Stimulated activated CD4-positive, alpha-beta T cell treated with anti-CD3 and anti-CD28 coated beads, Interleukin-2, amount 100 ng/mL, for 4 hours (primary cell): ENCODE data around the gene ADAMTS14.
"Not testable (repeated sequence)": the region's sequence is repeated elsewhere in the genome, so short reads cannot be mapped to it uniquely, and the experiment has no call there.

Experiments
- DNase-seq: peaks from one replicate; pipeline ENCODE4 v3.0.0-alpha.2; 2020; ENCODE audit warnings: low read depth

Gene ADAMTS14, protein sequence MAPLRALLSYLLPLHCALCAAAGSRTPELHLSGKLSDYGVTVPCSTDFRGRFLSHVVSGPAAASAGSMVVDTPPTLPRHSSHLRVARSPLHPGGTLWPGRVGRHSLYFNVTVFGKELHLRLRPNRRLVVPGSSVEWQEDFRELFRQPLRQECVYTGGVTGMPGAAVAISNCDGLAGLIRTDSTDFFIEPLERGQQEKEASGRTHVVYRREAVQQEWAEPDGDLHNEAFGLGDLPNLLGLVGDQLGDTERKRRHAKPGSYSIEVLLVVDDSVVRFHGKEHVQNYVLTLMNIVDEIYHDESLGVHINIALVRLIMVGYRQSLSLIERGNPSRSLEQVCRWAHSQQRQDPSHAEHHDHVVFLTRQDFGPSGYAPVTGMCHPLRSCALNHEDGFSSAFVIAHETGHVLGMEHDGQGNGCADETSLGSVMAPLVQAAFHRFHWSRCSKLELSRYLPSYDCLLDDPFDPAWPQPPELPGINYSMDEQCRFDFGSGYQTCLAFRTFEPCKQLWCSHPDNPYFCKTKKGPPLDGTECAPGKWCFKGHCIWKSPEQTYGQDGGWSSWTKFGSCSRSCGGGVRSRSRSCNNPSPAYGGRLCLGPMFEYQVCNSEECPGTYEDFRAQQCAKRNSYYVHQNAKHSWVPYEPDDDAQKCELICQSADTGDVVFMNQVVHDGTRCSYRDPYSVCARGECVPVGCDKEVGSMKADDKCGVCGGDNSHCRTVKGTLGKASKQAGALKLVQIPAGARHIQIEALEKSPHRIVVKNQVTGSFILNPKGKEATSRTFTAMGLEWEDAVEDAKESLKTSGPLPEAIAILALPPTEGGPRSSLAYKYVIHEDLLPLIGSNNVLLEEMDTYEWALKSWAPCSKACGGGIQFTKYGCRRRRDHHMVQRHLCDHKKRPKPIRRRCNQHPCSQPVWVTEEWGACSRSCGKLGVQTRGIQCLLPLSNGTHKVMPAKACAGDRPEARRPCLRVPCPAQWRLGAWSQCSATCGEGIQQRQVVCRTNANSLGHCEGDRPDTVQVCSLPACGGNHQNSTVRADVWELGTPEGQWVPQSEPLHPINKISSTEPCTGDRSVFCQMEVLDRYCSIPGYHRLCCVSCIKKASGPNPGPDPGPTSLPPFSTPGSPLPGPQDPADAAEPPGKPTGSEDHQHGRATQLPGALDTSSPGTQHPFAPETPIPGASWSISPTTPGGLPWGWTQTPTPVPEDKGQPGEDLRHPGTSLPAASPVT

DNA sequence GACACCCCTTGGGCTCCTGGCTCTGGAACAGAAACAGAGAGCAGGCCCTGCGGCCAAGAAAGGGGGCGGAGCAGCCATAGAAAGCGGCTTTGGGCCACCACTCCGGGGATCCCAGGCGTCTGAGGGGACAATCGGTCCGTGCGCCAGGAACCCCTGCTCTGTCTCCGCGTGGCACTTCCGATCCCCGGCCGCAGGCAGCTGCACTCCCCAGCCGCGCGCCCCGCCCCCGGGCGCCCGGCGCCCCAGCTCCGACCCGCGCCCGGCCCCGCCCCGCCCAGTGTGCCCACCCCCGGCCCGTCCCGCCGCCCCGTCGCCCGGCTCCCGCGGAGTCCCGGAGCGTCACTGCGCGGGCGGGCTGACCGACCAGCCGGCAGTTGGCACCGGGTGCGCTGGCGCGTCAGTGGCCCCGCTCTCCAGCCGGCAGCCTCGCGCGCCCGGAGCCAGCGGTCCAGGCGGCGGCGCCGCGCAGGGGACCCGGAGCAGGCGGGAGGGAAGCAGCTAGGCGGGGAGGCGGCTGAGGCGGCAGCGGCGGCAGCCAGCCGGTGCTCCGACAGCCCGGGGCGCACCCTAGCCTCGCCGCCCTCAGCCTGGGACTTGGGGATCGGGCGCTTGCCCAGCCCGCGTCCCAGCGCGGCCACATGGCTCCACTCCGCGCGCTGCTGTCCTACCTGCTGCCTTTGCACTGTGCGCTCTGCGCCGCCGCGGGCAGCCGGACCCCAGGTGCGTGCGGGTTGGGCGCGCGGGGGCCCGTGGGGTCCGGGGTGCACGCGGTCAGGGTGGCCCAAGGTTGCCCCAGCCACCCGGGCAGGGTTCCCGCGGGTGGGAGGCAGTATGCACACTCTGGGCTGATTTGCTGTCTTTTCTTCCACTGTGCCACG, at the start of gene ADAMTS14:
ADAMTS14 (plus strand) TSS at position 342 of the 878 bp plus-strand sequence; CDS start at position 639, 297 bp downstream.
- no peak for DNase-seq

DNA sequence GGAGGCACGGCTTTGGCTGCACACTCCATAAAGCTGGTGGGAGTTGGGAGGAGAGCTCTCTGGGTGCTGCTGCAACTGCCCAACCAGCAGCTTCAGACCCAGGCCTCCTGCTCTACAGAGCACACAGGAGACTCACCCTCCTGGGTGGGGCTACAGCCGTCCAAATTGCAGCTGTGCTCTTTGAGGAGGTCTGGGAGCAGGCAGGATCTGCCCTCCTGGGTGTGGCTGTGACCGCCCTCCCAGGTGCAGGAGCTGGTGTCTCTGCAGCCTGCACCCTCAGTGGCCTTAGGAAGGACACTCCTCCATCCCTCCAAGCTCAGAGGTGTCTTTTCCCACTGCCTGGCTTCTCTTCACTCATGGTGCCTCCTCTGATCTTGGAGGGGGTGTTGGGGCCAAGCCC, 49.8 kb upstream of the ADAMTS14 start:
- DNase-seq = no peak

DNA sequence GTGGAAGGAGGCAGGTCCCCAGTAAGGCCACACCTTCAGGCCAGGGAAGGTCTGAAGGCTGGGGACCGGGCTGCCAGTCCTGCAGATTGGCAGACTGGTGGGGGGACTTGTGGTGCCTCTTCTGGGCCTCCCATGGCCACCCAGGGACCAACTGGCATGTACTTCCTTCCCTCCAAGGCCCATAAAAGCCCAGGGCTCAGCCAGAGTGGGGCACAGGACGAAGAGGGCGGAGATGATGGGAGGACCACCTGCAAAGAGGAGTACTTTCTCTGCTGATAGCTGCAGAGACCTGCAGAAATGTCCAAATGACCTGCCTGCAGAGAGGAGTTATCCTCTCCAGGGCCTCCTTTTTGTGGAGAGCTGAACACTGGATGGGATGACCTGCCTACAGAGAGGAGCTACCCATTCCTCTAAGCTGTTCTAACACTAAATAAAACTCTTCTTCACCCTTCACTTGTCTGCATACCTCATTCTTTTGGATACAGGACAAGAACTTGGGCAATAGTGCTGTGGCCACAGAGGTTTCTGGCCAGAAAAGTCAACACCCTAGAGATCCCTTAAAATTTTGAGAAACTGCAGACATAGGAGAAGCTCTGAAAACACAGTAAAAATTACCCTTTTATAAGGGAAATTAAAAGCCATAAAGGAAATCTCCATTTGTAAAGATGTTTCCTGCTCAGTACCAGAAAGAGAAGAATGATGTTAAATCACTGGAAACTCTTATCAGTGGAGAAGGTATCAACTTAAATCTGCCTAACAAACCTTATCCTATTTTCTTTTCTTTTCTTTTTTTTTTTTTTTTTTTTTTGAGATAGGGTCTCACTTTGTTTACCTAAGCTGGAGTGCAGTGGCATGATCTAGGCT, 49.1 kb upstream of the ADAMTS14 start:
- no peak for DNase-seq

DNA sequence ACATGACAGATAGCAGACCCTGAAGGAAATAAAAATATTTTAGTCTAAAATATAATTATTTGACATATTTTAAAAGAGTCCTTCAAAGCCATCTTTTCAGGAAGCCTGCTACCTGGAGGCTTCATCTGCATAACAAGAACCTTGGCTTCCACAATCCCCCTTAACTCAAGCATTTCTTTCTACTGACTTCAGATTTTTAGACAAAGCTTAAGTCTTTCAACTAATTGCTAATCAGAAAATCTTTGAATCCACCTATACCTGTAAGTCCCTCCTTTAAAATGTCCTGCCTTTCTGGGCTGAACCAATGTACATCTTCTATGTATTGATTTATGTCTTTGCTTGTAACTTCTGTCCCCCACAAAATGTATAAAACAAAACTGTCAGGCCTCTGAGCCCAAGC, 46.2 kb upstream of the ADAMTS14 start:
- no peak for DNase-seq

DNA sequence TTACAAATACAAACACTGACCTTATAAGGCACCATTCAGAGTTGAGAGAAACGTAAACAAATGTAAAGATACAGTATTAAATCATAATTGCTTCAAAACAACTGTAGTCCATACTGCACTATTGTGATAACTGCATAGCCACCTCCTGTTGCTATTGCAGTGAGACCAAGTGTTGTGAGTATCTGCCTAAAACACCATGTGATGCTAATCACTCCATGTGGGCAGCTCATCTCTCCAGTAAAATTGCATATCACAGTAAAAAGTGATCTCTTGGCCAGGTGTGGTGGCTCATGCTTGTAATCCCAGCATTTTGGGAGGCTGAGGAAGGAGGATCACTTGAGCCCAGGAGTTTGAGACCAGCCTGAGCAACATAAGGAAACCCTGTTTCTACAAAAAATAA, 43.0 kb upstream of the ADAMTS14 start:
- DNase-seq = no peak

DNA sequence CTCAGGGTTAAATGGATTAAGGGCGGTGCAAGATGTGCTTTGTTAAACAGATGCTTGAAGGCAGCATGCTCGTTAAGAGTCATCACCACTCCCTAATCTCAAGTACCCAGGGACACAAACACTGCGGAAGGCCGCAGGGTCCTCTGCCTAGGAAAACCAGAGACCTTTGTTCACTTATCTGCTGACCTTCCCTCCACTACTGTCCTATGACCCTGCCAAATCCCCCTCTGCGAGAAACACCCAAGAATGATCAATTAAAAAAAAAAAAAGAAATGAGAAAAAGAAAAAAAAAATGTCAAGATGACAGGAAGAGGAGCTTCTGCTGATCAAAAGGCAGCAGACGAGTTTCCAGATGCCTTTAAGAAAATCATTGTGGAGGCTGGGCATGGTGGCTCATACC, 40.6 kb upstream of the ADAMTS14 start:
- not testable (repeated sequence) for DNase-seq

DNA sequence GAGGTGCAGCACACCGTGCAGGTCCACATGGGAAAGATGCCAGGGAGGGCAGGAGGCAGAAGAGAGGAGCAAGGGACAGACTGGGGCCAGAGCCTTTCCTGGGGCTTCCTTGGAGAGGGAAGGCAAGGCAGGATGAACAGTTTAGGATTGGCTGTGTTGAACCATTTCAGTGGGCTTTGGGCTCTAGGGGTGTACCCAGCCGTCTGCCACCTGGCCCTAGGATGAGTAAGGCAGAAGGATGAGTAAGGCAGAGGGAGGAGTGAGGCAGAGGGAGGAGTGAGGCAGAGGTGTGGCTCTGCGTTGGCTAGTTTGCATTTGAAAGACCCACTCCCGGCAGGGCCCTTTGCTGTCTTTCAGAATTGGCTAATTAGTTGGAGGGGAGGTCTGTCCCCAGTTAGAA, 38.3 kb upstream of the ADAMTS14 start:
- no peak for DNase-seq

DNA sequence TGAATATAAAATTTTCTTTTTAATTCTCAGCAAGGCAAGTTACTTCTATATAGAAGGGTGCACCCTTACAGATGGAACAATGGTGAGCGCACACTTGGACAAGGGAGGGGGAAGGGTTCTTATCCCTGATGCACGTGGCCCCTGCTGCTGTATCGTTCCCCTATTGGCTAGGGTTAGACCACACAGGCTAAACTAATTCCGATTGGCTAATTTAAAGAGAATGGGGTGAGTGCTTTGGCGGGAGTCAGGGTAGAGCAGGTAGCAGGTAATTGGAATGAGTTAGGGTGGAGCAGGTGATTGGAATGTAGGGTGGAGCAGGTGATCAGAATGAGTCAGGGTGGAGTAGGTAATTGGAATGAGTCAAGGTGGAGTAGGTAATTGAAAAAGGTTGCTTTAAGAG, 37.8 kb upstream of the ADAMTS14 start:
- DNase-seq = not testable (repeated sequence)

DNA sequence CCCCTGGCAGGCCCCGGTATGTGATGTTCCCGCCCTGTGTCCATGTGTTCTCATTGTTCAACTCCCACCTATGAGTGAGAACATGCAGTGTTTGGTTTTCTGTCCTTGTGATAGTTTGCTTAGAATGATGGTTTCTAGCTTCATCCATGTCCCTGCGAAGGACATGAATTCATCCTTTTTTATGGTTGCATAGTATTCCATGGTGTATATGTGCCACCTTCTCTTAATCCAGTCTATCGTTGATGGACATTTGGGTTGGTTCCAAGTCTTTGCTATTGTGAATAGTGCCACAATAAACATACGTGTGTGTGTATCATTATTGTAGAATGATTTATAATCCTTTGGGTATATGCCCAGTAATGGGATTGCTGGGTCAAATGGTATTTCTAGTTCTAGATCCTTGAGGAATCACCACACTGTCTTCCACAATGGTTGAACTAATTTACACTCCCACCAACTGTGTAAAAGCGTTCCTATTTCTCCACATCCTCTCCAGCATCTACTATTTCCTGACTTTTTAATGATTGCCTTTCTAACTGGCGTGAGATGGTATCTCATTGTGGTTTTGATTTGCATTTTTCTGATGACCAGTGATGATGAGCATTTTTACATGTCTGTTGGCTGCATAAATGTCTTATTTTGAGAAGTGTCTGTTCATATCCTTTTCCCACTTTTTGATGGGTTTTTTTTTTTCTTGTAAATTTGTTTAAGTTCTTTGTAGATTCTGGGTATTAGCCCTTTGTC, 32.5 kb upstream of the ADAMTS14 start:
- DNase-seq = not testable (repeated sequence)

DNA sequence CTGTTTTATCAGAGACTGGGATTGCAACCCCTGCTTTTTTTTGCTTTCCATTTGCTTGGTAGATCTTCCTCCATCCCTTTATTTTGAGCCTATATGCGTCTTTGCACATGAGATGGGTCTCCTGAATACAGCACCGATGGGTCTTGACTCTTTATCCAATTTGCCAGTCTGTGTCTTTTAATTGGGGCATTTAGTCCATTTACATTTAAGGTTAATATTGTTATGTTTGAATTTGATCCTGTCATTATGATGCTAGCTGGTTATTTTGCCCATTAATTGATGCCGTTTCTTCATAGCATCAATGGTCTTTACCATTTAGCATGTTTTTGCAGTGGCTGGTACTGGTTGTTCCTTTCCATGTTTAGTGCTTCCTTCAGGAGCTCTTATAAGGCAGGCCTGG, 29.0 kb upstream of the ADAMTS14 start:
- not testable (repeated sequence) for DNase-seq

DNA sequence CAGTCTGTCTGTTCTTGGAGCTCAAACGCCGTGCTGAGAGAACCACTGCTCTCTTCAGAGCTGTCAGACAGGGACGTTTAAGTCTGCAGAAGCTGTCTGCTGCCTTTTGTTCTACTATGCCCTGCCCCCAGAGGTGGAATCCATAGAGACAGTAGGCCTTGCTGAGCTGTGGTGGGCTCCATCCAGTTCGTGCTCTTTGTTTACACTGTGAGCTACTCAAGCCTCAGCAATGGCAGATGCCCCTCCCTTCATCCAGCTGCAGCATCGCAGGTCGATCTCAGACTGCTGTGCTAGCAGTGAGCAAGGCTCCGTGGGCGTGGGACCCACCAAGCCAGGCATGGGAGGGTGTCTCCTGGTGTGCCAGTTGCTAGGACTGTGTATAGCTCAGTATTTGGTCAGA, 27.3 kb upstream of the ADAMTS14 start:
- not testable (repeated sequence) for DNase-seq

DNA sequence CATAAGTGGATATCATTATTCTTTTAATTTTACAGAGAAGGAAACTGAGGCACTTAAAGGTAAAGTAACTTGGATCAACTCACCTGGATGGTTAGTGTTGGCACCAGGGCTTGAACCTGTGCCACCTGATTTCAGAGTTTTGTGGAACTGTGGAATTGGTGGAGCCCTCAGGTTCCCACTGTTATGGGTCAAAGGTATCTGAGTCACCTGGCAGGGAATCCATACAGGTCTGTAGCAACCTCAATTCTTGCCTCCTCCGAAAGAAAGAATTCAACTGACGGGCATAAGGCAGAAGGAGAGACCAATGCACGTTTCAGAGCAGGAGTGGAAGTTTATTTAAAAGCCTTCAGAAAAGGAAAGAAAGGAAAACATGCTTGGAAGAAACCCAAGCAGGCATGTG, 25.2 kb upstream of the ADAMTS14 start:
- no peak for DNase-seq

DNA sequence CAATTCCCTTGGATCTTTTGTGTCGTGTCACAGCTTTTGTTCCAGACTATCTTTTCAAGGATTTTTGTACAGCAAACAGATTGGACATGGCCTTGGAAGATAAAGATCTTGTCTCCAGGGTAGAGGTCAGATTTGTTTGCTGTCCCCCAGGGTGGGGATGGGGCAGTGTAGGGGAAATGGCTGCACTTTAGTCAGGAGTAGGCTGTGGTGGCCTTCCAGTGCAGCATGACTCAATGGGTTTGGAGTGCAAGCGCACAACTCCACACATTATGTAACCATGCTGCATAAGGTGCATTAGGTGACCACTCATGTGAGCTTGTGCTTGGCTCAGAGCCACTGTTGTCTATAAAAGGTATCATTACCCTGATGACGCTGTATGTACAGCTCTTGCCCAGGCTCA, 23.9 kb upstream of the ADAMTS14 start:
- no peak for DNase-seq

DNA sequence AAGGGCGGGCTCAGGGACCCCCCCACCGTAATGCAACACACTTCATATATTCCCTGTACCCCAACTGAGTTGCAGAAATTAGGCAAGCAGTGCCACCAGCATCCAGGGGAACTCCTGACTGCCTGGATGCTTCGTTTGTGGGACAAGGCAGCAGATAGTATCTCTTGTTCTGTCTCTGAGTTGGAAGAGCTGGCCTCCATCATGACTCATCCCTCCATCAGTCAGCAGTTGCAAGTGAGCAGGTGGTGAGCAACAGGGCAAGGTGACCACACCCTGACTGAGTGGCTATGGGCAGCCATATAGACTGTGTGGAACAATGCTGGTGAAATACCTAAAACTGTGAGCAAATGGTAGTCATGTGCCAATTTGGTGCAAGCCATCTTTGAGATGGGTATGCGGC, 22.8 kb upstream of the ADAMTS14 start:
- DNase-seq = no peak

DNA sequence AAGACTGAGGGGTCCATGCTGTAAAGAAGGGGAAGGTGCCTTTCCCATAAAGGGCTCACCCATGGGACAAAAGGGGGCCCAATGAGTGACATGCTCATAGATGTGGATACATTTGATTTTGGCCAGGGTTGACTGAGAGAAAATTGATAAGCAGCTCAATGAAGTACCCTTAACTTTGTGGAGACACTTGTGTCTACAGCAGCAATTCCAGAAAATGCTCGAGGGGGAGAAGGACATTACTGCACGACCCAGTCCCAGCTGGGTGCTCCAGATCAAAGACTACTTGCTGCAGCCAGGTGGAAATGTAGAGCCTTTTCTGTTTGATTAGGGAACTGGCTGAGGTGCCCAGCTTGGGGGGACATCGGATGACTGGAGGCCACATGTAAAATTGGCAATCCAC, 22.2 kb upstream of the ADAMTS14 start:
- DNase-seq = no peak

DNA sequence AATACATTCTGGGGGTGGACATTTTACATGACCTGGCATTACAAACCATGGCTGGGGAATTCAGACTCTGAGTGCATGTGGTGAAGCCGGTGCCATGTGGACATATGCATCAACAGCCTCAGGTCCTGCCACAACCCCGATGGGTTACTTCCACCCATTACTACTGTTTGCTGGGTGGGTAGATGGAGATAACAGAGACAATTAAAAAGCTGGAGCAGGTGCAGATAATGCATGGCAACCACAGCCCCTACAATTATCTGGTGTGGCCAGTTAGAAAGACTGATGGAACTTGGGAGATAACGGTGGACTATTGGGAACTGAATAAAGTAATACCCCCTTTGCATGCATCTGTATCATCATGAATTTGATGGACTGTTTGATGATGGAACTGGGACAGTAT, 21.6 kb upstream of the ADAMTS14 start:
- no peak for DNase-seq

DNA sequence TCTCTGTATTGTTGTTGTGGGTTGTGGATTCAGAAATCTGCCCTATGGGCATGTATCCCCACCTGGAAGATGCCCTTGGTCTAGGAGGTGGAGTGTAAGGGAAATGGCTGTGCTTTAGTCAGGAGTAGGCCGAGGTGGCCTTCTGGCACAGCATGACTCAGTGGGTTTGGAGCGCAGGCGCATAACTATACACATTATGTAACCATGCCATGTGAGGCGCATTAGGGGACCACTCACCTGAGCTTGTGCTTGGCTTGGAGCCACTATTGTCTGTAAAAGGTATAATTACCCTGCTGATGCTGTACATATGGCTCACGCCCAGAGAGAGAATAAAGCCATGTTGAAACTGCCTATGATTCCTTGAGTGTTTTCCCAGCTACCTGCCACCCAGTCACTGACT, 20.6 kb upstream of the ADAMTS14 start:
- DNase-seq = no peak

DNA sequence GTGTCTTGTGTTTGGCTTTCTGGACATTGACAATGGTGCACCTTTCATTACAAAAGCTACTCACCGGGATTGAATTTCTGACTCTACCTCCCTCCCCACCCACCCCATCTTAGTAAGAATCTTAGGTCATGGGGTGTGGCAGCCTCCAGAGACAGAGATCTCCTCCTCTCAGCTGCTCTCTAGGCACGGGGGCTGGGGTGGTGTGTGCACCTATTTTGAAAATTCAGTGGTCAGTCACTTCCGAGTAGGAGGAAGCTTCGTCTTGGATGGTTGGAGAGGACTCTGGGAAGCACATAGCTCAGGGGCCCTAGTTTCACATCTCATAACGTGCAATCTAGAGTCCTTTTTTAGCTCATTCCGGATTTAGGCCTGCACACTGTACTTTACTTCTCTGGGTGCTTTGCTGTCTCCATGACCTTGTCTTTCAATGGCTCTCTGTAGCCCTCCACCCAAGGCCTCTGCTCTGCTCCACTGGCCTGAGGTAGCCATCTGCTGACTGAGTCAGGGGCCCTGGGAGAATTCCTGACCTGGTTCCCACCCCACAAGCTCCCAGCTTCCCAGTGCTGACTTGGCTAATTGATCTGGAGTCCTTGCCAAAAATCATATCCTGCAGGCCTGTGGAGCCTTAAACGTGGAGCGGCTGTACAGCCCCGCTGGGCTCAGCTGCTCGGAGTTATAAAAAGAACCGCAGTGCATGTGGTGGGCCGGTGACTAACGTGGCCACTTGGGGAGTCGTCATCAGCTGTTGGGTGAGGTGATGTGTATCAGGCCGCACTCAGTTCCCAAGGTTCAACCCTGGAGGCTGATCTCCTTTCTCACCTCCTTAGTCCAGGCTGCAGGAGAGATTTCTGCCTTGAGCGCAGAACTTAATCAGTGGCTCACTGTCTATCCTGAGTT, 19.3 kb upstream of the ADAMTS14 start:
- DNase-seq = no peak

DNA sequence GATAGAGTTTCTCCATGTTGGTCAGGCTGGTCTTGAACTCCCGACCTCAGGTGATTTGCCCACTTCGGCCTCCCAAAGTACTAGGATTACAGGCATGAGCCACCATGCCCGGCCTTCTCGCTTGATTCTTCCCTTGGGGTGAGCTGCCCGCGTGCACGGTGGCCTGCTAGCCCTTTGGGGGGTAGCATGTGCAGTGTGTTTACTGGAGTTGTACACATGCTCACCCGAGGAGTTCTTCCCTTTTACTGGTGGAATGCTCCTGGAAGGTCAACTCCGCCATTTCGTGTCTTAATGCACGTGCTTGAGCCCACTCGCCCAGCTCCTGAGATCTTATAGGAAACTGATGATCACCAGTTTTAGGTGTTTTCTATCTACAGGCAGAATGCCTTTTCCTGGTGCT, 17.0 kb upstream of the ADAMTS14 start:
- DNase-seq = no peak
